Raji (cell line): ENCODE measurements around the gene IGFL2.

ENCODE experiments used
- POLR2A ChIP-seq: IDR thresholded peaks from 2 replicates; pipeline ENCODE4 v1.6.1; 2011; ENCODE audit warnings: low read depth, low read length, control low read depth; ENCODE audit not compliant: insufficient read depth

The IGFL2 gene

DNA sequence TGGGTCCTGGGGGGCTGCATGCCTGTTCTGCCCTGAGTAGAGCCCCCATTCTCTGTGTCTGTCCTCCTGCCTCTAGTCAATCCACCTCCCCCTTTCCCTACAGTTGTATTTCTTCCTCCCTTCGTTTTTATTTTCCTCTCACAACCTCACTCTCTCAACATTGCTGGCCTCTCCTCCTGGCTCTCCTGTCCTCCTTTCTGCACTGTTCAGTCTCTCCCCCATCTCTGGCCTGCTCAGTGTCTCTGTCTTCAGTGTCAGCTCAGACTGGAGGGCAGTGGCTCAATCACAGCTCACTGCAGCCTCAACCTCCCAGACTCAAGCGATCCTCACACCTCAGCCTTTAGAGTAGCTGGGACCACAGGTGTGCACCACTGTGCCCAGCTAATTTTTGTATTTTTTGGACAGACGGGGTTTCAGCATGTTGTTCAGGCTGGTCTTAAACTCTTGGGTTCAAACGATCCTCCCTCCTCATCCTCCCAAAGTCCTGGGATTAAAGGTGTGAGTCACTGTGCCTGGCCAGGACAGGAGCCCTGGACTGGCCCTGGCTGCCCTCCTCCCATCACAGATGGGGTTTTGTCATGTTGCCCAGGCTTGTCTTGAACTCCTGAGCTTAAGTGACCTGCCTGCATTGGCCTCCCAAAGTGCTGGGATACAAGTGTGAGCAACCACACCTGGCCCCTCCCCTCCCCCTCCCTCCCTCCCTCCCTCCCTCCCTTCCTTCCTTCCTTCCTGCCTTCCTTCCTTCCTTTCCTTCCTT is 49.5 kb downstream of the IGFL2 start:
- no peak for TF ChIP-seq POLR2A

DNA sequence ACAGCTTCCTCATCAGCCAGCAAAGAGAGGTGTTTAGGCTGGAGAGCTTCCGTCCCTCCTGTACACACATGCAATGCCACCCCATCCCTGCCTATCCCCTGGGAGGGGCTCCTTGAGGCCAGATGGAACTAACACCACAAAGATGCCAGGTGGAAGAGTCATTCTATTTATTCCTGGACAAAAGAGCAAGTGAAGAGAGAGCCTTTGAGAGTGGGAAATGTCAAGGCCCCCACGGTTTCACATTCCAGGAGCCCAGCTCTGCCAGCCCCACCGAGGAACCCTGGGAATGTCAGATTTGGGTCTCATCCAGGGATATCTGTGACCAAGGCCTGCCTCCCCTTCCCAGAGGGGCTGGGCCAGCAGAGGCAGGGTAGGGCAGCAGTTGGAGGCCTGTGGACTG is 50.7 kb downstream of the IGFL2 start:
- no peak for TF ChIP-seq POLR2A

DNA sequence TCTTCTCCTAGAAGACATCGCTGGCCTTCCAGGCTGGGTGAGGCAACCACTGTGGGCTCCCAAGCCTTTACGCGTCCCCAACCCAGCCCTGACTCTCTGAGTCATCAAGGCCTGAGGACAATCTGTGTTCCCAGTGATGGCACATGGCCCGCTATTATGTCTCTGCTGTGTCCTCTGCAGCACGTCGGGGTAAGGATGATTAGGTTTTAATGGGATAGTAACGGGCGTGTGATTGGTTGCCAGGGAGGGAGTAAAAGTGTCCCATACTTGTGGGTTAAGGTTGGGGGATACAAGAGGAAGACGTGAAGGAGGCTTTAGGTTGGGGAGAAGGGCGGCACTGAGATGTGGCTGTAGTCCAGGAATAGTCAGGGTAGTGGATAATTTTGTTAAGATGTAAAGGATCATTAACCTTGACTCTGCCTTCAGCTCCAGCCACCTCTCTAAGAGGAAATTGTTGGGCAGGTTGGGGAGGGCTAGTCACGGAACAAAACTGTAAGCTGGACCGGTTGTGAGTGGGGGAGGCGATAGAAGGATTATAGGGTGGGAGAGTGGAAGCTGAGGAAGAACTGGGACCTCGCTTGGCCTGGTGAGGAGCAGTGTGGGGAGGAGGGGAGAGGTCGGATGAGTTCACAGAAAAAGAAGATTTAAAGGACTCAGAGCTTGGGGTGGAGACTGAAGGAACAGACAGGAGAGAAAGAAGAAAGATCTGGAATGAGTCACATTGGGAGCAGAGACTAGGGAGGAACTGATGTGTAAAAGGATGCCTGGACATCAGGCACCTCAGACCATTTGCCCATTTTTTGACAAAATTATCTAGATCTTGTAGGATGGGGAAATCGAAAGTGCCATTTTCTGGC is 53.6 kb downstream of the IGFL2 start:
- TF ChIP-seq POLR2A, result no peak

DNA sequence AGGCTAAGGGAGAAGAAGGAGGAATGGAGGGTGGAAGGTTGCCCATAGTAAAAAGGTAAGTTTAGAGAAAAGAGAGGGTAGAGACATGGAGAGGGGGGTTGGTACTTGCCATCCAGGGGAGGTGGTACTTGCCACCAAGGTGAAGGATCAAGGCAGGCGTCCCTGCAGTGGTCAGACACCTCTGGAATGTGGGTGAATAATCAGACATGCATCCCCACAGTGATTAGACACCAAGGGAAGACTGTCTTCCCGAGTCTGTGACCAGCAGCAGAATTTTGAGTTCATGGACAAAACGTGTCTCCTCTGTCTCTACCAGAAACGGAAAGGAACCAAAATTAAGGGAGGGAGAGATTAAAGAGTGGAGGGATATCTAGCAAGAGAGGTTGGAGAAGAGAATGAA is 54.4 kb downstream of the IGFL2 start:
- no peak for TF ChIP-seq POLR2A

DNA sequence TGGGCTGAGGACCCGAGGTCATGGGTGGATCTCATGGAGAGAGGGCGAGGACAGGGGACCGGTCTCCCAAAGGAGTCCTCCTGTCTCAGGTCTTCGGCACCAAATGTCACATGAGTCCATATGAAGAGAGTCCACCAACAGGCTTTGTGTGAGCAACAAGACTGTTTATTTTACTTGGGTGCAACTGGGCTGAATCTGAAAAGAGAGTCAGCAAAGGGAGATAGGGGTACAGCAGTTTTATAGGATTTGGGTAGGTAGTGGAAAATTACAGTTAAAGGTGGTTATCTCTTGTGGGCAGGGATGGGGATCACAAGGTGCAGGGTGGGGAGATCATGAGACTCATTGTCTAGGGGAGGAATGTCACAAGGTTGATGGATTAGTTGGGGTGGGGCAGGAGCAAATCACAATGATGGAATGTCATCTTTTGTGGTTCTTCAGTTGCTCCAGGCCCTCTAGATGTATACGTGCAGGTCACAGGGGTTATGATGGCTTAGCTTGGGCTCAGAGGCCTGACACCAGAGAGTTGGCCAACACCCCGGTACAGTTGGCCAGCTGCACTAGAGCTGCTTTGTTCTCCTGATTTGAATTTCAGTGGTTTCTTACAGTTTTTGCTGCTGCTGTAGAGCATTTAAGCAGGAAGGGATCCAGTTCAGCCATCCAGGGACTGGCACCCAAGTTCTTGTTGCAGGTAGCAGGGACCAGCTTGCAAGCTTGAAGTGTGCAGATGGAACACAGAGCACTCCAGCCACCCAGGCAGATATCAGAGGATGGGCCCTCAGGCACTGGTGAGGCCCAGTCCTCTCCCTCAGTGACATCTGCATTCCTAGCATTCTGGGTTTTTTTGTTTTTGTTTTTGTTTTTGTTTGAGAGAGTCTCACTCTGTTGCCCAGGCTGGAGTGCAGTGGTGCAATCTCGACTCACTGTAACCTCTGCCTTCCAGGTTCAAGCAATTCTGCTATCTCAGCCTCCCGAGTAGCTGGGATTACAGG is 55.1 kb downstream of the IGFL2 start:
- no peak for TF ChIP-seq POLR2A

DNA sequence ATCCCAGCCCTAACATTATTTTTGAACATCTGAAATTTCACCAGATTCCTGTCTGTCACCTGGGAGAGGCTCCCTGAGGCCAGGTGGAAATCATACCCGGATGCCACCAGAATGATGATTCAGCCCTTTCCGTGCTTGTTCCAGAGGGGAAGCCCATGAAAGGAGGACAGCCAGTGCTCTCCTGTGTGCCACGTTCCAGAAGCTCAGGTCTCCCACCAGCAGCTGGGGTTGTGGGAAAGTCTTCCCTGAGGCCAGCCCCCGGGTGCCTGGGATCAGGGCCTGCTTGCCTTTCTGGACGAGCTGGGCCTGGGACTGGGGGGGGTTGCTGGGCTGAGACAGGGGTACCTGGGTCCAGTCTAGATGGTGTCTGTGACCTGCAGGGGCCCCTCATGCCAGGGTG is 56.0 kb downstream of the IGFL2 start:
- no peak for TF ChIP-seq POLR2A

DNA sequence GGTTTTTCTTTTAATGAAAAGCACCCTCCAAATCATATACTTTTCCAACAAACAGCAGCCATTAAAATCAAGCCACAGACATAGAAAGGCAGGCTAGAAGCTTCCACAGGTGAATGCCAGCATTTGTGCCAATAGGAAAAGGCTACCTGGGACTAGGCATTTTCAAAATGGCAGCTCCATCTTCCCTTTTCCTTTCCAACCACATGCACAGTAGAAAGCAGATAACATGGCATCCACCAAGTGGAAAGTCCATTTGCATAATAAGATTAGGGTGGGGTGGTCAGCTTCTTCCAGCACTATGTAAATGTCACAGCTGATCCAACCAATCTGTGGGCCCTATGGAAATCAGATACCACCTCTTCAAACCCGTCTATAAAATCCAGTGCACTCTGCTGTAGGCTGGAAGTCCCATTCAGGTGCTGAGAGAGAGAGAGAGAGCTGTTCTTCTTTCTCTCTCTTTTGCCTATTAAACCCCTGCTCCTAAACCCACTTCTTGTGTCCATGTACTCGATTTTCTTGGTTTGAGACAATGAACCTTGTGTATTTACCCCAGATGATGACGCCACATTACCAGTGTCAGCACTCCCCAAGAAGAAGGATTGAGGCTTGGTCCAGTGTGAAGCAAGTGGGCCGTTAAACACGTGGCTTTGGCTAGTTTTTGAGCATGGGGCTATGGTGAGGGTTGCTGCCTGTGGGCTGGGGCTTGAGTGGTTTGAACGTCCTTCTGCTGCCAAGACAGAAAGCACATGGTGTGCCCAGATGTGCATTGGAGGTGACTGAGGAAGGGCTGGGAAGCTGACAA is 57.3 kb downstream of the IGFL2 start:
- no peak for TF ChIP-seq POLR2A

DNA sequence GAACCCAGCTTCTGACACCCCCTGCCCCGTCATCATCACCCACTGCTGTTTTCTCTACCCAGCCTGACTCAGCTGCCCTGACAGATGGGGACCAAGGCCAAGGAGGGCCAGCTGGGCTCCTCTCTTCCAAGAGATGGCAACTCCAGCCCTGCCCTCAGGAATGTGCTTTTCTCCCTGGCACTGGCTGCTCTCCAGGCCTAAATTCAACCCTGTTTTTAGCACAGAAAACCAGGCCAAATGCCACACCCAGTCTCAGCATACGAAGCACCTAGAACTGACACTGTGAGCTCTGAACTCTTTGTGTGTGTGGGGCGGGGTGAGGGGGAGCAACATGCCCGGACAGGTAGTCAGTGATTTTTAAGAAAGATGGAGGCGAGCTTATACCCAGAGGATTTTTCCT is 58.1 kb downstream of the IGFL2 start:
- no peak for TF ChIP-seq POLR2A

DNA sequence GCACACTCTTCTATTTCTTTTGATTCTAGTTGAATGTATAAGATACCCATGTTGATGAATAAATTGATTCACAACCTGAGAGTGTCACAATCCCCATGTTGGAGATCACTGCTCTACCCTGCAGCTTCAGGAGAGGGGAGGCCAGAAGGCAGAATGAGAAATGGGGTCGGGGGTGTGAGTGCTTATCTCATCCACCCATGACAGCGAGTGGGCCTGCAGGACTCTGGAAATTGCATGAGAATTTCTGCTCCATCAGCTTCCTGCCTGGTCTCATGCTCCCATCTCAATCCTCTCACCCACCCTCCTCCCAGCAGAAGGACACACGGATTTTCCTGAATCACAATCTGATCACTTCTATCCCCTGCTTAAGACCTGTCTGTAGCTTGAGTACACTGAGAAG is 58.6 kb downstream of the IGFL2 start:
- no peak for TF ChIP-seq POLR2A

DNA sequence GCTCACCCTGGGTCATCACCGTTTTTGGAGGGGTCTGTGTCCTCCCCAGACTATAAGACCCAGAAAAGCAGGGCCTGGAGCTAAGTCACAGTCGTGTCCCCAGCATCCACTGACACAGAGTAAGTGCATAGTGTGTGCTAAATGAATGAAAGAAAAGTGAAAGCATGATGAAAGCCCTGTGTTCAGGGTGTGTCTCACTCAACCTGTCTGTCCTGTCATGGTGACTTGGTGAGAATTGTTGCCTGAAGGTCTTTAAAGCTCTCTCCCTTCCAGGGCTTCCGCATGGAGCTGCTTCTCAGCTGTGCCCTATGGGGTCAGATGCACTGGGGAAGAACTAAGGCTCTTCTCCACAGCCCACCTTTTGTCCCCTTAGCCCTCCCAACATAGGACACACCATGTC is 61.0 kb downstream of the IGFL2 start:
- no peak for TF ChIP-seq POLR2A

DNA sequence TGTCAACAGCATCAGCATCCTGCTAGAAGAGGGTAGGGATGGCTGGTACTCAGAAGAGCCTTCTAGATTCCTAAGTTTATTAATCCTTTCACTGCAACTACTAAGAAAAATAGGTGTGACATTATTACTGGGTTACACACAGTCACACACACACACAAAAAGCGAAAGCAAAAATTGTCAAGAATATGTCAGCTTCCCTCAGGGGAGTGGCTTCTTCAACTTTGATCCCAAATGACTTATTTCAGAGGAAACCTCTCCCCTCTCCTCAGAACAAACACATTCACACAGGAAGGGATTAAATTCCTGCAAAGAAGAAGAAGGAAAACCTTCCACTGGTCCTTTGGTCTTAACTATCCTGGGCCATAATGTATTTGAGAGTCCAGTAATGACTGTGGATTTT is 61.4 kb downstream of the IGFL2 start:
- no peak for TF ChIP-seq POLR2A

DNA sequence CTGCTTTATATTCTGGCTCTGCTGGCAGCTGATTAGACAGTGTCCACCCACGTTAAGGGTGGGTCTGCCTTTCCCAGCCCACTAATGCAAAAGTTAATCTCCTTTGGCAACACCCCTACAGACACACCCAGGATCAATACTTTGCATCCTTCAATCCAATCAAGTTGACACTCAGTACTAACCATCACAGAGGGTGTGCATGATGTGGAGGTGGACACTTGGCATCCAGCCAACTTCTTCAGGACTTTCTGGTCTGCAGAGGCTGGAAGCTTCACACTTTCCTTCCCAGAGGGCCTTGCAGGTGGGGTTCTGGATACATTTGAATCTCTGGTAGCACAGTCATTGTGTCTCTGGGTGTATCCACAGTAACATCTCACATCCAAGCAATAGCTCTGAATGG is 62.6 kb downstream of the IGFL2 start:
- no peak for TF ChIP-seq POLR2A
